Tibial nerve (tissue), 4 donors: ENCODE results near the gene CH25H. TPM values are rescaled to one million over a fixed set of nuclear protein-coding genes. Genes with fewer than 3 reads are reported as not detected.

Source experiments
- DNase-seq, 2 donors: peaks; one replicate each; pipeline ENCODE4 v3.0.0-alpha.2; 2019; ENCODE audit warnings: low spot score in 2 of 2
- H3K27ac ChIP-seq, 4 donors: fragments of 200-600 bp; sonication (generic) in 3 of 4; one replicate each; pipeline ENCODE4 v1.5.1; 2017 to 2019; ENCODE audit warnings: mild to moderate bottlenecking in 1 of 4
- H3K27me3 ChIP-seq, 2 donors: fragments of 200-600 bp; sonication (generic) in 1 of 2; one replicate each; pipeline versions ENCODE4 v1.5.1 to v1.6.0; 2017 to 2019
- H3K36me3 ChIP-seq, 3 donors: fragments of 200-600 bp; sonication (generic); one replicate each; pipeline ENCODE4 v1.5.1; 2018 to 2019
- H3K4me1 ChIP-seq, 4 donors: fragments of 200-600 bp; sonication (generic) in 3 of 4; one replicate each; pipeline ENCODE4 v1.5.1; 2017 to 2019
- H3K4me3 ChIP-seq, 4 donors: fragments of 200-600 bp; sonication (generic) in 3 of 4; one replicate each; pipeline ENCODE4 v1.5.1; 2017 to 2019; ENCODE audit warnings: mild to moderate bottlenecking in 1 of 4, moderate library complexity in 1 of 4
- H3K9me3 ChIP-seq, 4 donors: fragments of 200-600 bp; sonication (generic) in 3 of 4; one replicate each; pipeline ENCODE4 v1.5.1; 2017 to 2019
- EP300 ChIP-seq, 2 donors: sonication (generic); formaldehyde crosslinking; IDR thresholded peaks; one replicate each; pipeline ENCODE4 v1.6.1; 2017; ENCODE audit warnings: antibody characterized with exemption in 2 of 2, mild to moderate bottlenecking in 1 of 2
- POLR2A ChIP-seq, 2 donors: fragments of 450-650 bp; IDR thresholded peaks; one replicate each; pipeline ENCODE4 v1.6.1; 2017; ENCODE audit warnings: antibody characterized with exemption in 2 of 2, mild to moderate bottlenecking in 2 of 2, moderate library complexity in 2 of 2
- WGBS, 2 donors: methylation state at CpG; one replicate each; pipeline ENCODE4 v1.1.5; 2018; 5-methylcytosine and 5-hydroxymethylcytosine counted together
- total RNA-seq, 4 donors: library from RNA; depleted of rRNA; stranded (reverse); fragments of >200 nt; gene quantifications; one replicate each; pipeline ENCODE4 v1.1.0, GENCODE V29; 2016
- TF ChIP-seq, protein P1 (sequence below), 5 experiments: fragments of 200-600 bp in 3 of 5; fragments of 450-650 bp in 2 of 5; sonication (generic) in 3 of 5; IDR thresholded peaks; one replicate each; pipeline ENCODE4 v1.5.1; 2016 to 2019; ENCODE audit warnings: antibody characterized with exemption in 5 of 5, mild to moderate bottlenecking in 3 of 5, moderate library complexity in 2 of 5

Gene CH25H
- total RNA-seq, 4 donors from 2014 or later, result 0.22 to 1.2 (median 0.92) TPM

DNA sequence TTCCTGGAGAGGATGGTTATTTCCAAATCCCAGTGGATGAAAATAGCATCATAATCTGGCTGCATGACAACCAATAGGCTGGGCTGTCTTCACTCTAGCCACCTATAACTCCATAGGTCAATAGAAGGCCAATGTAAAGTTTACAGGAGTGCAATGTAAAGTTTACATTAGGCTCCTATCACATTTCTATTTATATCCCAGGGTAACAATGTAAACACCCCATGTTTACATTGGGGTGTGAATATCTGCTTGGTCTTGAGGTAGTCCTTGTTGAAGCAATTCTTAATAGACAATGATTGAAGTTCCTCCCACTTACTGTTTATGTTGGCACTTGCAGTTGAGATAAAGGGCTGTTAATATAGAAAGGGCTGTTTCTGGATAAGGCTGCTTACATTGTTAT lies 21.5 kb downstream of the CH25H start:
- peaks cover 0 to 4% (median 0%) of the 10 kb centered on the region in 4 donors for H3K9me3 ChIP-seq
- H3K4me3 ChIP-seq, result no peak overlapping the region
- no peak for DNase-seq
- H3K27me3 ChIP-seq, result no peaks in the 10 kb centered on the region
- TF ChIP-seq POLR2A (IDR thresholded peaks at IDR 0.05) (no peak), EP300 (IDR thresholded peaks at IDR 0.05) (no peak)
- TF ChIP-seq, protein P1, sequence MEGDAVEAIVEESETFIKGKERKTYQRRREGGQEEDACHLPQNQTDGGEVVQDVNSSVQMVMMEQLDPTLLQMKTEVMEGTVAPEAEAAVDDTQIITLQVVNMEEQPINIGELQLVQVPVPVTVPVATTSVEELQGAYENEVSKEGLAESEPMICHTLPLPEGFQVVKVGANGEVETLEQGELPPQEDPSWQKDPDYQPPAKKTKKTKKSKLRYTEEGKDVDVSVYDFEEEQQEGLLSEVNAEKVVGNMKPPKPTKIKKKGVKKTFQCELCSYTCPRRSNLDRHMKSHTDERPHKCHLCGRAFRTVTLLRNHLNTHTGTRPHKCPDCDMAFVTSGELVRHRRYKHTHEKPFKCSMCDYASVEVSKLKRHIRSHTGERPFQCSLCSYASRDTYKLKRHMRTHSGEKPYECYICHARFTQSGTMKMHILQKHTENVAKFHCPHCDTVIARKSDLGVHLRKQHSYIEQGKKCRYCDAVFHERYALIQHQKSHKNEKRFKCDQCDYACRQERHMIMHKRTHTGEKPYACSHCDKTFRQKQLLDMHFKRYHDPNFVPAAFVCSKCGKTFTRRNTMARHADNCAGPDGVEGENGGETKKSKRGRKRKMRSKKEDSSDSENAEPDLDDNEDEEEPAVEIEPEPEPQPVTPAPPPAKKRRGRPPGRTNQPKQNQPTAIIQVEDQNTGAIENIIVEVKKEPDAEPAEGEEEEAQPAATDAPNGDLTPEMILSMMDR (IDR thresholded peaks at IDR 0.05), result no peak
- no peaks in the 10 kb centered on the region for H3K36me3 ChIP-seq
- no peak overlapping the region for H3K27ac ChIP-seq
- no peaks in the 10 kb centered on the region for H3K4me1 ChIP-seq

DNA sequence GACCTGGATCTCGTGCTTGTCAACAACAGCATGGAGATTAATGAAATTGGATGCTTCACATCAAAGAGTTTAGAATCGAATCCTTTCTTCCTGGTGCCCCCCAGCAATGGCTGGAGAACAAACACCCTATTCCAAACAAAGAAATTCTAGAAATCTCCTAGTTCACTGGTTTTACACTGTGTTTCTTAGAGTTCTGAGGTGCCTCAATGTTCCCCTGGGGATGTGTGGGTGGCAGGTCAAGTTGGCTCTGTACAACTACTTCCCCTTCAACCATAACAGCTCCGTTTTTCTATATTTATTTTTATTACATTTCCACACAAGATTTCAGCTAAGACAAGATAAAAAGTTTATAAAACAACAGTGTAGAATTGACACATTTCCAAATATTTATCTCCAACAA lies 22.5 kb downstream of the CH25H start:
- H3K36me3 ChIP-seq, result no peaks in the 10 kb centered on the region
- H3K9me3 ChIP-seq, result peaks cover 0 to 10% (median 0%) of the 10 kb centered on the region in 4 donors
- H3K27me3 ChIP-seq, result no peaks in the 10 kb centered on the region
- no peak overlapping the region for H3K27ac ChIP-seq
- no peak for DNase-seq
- 43 to 48% methylated on average over 3 of the region's 3 CpGs for WGBS, 2 donors
- H3K4me3 ChIP-seq, result no peak overlapping the region
- TF ChIP-seq, protein P1 (IDR thresholded peaks at IDR 0.05), result no peak
- no peak for TF ChIP-seq POLR2A (IDR thresholded peaks at IDR 0.05)
- no peak for TF ChIP-seq EP300 (IDR thresholded peaks at IDR 0.05)
- no peaks in the 10 kb centered on the region for H3K4me1 ChIP-seq

DNA sequence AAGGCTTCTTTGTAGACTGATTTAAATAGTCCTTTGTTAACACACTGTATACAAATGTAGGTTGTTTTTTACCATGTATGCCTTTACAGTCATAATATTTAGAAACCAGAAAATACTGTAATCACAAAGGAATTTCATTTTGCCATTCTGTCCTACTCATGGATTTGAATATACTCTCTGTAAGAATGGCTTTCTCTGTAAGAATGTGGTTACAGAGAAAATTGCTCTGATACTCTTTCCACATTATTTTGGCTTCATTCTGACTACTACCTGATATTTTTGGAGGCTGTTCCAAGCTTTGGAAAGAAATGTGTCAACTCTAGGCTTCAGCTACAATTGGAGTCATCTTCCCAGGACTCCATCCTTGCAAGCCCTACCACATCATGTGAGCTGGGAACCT lies 23.5 kb downstream of the CH25H start:
- no peaks in the 10 kb centered on the region for H3K27me3 ChIP-seq

DNA sequence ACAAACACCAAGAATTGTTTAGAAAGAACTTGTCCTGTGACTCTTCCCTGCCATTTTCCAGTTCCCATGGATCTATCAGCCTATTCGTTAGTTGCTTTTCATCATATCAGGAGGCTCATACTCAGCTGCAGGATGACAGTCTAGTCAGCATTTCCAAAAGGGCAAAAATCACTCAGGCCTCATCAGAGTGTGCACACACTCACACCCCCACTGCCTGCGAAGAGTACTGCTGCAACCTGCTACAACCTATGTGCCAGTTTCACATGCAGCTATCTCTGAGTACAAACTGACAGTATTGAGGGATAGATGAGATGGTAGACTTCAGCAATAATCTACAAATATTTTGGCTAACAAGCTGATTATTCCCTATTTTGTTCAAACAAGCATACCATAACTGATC lies 24.2 kb downstream of the CH25H start:
- H3K27me3 ChIP-seq, result no peaks in the 10 kb centered on the region
- H3K4me3 ChIP-seq, result no peak overlapping the region
- peaks cover 0 to 10% (median 0%) of the 10 kb centered on the region in 4 donors for H3K9me3 ChIP-seq
- no peak for DNase-seq
- 80 to 85% methylated on average over 2 of the region's 2 CpGs for WGBS, 2 donors
- no peaks in the 10 kb centered on the region for H3K4me1 ChIP-seq
- H3K36me3 ChIP-seq, result no peaks in the 10 kb centered on the region
- TF ChIP-seq, protein P1 (IDR thresholded peaks at IDR 0.05), result no peak
- TF ChIP-seq POLR2A (IDR thresholded peaks at IDR 0.05) (no peak), EP300 (IDR thresholded peaks at IDR 0.05) (no peak)
- H3K27ac ChIP-seq, result no peak overlapping the region

More for the DNA sequence above, 23.5 kb downstream of the CH25H start:
- no peak for DNase-seq
- no peaks in the 10 kb centered on the region for H3K36me3 ChIP-seq
- TF ChIP-seq, protein P1 (IDR thresholded peaks at IDR 0.05), result no peak
- no peak for TF ChIP-seq POLR2A (IDR thresholded peaks at IDR 0.05)
- TF ChIP-seq EP300 (IDR thresholded peaks at IDR 0.05), result no peak
- no peaks in the 10 kb centered on the region for H3K4me1 ChIP-seq
- H3K9me3 ChIP-seq, result peaks cover 0 to 10% (median 0%) of the 10 kb centered on the region in 4 donors
- no peak overlapping the region for H3K27ac ChIP-seq
- H3K4me3 ChIP-seq, result no peak overlapping the region

DNA sequence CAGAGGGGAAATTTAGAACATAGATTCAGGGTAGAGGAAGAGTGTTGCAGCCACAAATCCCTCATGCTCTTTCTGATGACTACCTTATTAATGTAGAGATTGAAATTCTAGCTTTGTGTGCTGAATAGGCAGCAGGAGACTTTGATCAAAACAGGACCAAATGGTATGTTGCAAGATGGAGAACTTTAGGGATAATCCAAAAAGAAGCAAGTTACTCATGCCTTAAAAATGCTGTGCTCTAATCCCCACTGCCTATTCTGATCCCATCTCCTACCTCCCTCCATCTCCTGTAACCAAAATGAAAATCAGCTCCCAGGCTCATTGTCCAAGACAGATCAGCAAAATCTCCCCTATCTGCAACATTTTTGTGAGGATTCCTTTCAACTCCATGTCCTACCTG lies 31.3 kb downstream of the CH25H start:
- no peak for DNase-seq
- Histone ChIP-seq H3K4me1 (no peaks in the 10 kb centered on the region), H3K27ac (no peak overlapping the region), H3K4me3 (no peak overlapping the region), H3K9me3 (peaks cover 0 to 7% (median 0%) of the 10 kb centered on the region in 4 donors), H3K27me3 (no peaks in the 10 kb centered on the region), H3K36me3 (no peaks in the 10 kb centered on the region)
- TF ChIP-seq, protein P1 (IDR thresholded peaks at IDR 0.05), result no peak
- TF ChIP-seq POLR2A (IDR thresholded peaks at IDR 0.05) (no peak), EP300 (IDR thresholded peaks at IDR 0.05) (no peak)
